SW480 (cell line): ENCODE results near the gene USH1G.
A peak's percentile ranks its signal among the peaks of the same experiment; 100 is the strongest.

Experiments used
- DNase-seq: peaks from one replicate; pipeline ENCODE4 v3.0.0-alpha.2; 2016; ENCODE audit warnings: low spot score

Gene USH1G

DNA sequence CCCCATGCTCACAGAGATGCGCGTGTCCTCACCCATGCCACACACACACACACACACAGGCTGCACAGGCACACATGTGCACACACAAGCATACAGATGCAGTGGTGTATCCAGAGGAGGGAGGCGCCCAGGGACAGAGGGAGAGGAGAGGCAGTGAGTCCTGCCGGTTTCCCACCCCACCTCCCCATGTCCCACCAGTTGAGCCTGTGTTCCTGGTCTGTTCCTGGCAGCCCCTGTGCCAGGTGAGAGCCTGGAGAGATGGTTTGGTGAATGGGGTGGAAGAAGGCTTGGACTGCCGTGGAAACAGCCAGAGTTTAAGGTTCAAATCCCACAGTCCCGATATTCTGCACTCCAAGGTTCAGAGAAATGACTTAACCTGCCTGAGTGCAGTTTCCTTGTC, 19.4 kb downstream of the USH1G start:
- no peak for DNase-seq

DNA sequence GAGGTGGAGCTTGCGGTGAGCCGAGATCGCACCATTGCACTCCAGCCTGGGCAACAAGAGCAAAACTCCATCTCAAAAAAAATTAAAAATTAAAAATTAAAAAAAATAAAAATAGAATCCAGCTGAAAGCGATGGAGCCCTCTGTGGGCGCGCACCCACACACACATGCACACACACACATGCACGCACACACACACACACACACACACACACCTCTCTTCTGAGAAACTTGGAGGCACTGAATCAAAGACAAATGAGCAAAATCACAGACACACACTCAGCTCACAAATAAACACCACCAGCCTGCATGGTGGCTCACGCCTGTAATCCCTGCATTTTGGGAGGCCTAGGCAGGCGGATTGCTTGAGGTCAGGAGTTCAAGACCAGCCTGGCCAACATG, 20.0 kb downstream of the USH1G start:
- no peak for DNase-seq

DNA sequence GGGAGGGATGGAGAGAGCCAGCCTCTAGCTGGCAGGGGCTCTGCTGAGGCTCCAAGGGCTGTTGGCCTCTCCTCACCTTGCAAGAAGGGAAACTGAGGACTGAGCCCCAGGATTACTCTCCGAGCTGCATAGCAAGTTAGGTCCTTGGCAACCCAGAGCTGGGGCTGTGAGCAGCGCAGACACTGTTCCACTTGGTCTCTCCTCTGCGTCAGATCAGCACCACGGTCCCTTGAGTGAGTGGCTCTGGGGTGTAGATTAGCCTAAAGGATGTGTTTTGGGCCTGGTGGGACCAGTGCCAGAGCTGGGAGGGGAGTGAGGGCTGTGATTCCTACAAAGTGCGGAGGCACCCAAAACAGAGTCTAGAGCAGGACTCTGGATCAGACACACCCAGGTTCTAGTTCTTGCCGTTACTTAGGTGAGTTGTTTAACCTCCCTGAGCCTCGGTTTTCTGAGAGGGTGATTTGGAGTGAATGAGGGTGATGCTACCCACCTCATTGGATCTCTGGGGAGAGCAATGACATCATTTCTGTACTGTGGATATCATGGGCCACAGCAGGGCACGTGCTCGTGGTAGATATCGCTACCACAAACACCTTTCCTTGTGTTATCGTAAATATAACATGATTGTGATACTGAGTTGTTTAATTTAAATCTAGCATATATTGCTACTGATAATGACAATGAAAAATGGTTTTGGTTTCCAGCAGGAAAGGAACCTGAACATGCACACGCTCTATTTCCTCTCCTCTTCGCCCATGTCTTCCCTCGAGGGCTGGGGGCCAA, 21.5 kb downstream of the USH1G start:
- DNase-seq = no peak

DNA sequence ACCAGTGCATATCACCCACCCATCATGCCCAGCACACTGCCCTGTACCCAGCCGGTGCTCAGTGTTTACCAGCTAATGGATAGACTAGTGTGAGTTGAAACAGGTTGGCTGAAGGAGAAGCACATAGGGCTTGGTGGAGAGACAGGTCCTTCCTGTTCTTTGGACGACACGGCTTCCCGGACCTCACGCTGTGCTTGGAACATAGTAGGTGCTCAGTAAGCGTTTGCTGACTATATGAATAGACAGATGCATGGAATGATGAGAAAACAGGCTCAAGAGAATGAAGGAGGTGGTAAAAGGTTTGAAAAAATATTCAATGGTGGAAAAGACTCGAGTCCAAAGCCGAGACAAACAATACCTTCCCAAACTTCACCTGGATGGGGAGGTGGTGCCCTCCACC, 22.8 kb downstream of the USH1G start:
- DNase-seq = no peak

DNA sequence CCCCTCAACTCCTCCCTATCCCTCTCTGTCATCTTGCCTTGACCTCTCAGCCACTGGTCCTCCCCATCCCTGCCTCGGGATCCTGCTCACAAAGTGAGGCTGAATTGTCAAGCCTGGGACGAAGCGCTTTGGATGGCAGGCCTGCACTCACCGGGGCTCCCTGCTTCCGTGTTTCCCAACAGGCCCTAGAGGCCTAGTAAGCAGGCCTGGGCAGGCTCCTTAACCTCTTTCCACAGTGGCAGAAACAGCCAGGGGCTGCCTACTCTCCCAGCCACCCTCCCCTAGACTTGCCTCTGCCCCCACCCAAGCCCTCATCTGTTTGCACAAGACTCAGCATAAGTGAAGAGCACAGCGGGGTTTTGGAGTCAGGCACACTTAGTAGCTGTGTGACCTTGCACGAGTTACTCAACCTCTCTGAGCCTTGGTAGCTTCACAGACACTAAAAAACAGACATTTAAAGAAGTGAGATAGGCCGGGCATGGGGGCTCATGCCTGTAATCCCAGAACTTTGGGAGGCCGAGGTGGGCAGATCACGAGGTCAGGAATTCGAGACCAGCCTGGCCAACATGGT, 24.6 kb downstream of the USH1G start:
- no peak for DNase-seq

DNA sequence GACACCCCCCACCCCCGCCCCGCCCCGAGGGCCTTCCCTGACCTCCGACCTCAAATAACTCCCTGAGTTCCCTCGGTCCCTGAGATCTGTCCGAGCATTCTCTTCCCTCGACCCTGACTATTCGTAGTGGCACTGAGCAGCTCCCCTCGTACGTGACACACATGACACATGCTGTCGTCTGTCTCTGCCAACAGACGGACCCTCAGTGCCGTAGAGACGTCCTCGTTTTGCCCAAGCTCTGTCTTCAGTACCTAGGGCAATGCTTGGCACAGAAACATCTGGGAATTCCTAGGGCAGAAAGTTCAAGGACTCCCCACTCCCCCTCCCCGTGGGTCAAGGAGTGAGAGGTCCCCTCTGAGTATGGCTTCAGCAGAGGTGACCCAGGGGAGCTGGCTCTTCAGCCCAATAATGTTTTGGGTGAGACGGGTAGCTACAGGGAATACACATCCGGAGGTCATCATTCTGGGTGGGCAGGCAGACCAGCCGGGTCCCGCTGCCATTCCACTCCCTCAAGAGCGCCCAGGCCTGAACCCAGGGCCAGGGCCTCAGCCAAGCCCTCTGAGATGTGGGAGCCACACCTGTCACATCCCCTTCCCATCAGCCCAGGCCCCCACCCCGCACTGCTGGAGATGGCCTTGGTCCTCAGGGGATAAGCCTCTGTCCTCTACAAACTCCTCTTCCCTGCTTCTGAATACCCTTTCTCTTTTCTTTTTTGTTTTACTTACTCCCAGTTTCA, 29.0 kb downstream of the USH1G start:
- no peak for DNase-seq

DNA sequence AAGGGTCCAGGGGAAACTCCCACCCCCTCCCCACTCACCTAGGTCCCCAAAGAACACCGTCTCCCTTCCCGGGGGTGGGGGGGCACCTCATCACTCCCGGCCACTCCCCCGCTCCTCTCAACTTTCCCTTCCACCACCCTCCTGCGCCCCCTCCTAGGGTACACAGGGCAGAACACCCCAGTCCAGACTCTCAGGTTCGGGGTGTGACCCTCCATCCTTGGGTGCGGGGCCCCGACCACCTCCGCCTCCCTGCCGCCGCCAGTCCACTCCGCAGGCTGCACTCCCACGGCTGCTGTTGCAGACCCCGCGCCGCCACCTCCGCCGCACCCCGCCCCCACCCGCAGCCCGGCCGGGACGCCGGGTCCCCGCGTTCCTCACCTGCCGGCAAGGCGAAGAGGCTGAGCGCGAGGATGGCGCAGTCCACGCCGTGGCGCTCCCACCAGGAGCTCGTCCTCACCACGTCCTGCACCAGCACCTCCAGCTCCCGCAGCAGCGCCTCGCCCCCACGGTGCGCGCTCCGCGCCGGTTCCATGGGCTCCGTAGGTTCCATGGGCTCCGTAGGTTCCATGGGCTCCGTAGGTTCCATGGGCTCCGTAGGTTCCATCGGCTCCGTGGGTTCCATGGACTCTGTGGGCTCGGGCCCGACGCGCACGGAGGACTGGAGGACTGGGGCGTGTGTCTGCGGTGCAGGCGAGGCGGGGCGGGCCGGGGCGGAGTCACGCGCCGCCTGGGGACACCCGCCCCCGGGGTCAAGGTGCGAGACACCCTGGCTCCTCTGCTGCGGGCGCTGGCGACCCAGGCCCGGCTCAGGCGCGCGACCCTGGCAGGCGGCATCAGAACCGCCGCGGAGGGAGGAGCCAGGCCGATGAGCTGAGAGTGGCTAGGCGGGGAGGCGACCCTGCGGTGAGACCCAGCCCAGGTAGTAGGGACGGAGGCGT, 29.8 kb downstream of the USH1G start, which contains the start of gene FADS6:
TSS of gene FADS6 (minus strand) at position 660 of the 938 bp plus-strand sequence. CDS start at position 622, 38 bp downstream.
- no peak for DNase-seq

DNA sequence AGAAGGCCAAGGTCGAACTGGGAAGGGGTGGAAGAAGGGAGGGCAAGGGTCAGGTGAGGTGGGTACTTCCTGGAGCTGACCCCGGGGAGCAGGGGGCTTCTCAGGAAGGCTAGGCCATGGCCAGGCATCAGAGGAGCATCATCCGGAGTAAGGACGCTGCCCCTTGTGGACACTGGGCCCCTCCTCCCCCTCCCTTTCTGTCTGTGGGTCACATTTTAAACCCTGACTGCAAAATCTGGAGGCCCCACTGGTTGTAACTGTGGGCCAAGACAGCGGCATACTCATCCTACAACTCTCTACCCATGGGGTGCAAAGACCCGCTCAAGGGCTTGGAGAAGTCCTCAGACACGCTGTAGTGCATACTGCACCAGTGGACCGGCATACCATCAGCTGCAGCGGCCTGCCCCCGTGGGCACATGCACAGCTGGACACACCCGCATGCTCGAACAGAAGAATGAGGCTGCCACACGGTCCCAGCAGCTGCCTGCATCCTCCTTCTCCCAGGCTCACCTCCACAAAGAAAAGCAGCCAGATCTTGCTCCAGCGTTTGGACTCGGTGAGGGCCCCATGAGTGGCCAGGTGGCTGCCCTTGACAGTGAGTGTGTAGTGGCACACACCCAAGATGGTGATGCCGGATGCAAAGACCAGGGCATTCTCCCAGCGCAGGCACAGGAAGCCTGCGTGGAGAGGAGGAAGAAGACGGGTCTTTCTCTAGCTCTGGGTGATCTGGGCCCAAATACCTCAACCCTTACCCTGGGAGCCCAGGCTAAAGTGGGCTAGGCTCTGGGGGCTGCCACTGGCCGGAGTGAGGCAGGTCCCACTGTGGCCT, 30.8 kb downstream of the USH1G start:
- no peak for DNase-seq

DNA sequence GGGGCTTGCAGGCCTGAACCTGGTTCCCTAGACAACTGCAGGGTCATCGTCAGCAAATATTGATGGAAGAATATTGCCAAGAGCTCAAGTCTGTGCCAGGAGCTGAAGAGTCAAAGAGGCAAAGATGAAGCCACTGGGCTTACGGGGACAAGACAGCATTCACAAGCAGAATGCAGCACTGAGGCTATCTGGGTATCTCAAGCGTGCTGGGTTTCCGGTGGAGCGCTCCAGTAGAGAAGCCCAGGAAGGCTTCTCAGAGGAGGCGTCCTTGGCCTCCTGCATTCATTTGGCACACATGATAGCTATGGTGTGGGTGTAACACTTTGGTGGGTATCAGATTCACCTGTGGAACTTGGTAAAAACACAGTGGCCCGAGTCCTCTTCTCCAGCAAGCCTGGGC, 32.5 kb downstream of the USH1G start:
- no peak for DNase-seq

DNA sequence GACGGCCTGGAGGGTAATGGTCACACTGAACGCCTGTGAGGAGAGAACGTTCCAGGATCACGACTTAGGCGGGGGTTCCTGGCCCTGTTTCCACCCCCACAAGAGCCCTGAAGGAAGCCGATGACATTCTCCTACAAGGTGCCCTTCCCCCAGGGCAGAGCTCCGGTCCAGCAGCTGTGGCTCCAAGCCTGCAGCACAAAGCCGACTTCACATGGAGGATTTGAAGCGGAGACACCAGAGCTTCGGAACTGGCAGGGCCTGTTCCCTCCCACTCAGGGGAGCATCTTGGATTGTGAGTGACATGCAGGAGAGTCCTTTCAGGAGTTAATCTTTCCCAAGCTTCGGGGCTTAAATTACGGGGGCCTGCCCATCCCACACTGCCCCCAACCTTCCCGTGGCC, 34.6 kb downstream of the USH1G start:
- no peak for DNase-seq

DNA sequence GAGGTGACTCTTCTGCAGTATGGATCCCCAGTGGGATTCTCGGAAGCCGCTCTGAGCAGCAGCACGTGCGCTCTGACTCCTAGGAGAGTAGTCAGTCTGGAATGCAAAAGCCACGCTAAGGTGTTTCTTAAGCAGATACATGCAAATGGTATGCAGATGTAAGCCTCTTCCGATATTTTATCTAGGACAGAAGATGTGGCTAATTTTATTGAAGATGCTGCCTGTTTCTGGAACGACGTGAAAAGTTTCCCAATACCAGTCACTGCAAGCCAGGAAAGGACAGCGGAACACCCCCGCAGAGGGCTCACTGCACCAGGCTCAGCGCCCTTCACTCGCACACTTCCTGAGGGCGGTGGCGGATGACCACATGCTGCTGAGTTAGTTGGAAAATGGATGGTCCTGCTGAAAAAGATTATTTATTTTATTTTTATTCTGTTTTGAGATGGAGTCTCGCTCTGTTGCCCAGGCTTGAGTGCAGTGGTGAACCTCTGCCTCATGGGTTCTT, 39.8 kb downstream of the USH1G start:
- DNase-seq = no peak

DNA sequence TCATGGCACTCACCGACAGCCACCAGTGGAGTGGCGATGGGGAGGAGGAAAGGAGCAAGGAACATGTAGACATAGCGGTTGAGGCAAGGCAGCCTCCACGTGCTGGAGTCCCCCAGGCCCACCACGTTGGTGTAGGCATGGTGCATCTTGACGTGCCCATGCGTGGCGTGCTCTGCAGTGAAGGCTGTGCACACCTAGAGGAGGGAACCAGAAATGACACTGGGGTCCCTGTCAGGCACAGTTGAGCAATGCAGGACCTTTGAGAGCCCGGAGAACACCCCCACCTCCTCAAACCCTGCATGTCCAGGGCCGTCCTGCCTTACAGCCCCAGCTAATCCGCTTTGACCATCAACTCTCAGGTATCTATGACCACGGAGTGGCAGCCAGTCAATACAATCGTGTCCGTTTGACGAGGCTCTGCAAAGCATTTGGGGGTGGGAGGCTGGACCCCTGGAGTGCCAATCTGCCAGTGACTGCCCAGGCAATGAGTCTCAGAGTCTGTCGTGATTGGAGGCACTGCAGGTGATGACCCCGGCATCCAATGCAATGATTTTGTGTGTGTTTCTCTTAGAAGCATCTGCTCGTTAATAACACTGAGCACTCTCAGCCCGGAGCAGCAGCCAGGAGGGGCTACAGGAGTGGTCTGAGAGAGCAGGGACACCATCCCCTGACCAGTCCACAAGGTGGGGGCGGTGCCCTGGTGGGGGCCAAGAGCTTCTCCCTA, 40.4 kb downstream of the USH1G start:
- no peak for DNase-seq

DNA sequence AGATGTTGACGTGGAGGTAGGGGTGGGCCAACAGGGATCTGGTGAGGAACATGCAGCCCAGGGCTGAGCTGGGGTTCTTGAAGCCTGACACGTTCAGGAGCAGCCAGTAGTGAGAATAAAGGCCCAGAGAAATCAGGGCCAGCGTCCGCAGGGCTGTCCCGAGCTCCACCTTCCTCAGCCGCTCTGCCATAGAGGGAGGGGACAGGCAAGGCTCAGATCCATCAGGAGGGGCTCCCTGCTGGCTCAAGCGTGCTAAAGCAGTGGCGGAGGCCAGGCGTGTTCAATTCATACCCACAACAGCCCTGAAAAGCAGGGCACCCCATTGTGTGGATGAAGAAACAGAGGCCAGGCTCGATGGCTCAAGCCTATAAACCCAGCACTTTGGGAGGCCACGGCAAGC, 42.0 kb downstream of the USH1G start:
- no peak for DNase-seq

DNA sequence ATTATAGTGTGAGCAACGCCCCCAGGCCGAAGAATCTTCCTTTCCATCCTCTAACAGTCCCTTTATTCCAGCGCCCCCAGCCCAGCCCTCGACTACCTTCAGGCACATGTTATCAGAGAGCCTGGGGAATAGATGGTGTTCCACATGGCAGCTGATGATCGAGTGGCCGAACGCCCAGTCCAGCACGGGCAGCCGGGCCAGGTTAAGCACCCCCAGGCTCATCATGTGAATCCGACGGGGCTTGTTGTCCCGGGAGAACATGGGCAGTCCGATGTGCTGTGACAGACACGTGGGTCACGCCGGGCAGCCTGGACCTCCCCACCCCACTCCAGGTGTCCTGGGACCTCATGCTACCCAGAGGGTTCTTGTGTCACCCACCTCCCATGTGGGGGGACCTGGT, 43.7 kb downstream of the USH1G start:
- DNase-seq = no peak

DNA sequence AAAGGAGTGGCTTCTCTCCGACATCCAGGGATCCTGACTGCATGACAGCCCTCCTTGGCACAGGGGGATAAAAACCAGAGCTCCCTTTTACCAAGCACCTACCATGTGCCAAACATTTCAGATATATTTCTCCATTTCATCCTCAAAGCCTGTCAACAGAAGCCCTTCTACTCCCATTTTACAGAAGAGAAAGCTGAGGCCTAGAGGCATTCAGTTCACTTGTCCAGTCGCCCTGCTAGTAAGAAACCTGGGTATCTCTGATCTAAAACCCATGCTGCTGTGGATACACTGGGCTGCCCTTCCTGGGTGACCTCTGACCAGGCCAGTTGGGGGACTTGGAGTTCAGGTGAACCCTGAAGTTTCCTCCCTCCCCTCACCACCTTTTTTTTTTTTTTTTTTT, 44.4 kb downstream of the USH1G start:
- DNase-seq = no peak

DNA sequence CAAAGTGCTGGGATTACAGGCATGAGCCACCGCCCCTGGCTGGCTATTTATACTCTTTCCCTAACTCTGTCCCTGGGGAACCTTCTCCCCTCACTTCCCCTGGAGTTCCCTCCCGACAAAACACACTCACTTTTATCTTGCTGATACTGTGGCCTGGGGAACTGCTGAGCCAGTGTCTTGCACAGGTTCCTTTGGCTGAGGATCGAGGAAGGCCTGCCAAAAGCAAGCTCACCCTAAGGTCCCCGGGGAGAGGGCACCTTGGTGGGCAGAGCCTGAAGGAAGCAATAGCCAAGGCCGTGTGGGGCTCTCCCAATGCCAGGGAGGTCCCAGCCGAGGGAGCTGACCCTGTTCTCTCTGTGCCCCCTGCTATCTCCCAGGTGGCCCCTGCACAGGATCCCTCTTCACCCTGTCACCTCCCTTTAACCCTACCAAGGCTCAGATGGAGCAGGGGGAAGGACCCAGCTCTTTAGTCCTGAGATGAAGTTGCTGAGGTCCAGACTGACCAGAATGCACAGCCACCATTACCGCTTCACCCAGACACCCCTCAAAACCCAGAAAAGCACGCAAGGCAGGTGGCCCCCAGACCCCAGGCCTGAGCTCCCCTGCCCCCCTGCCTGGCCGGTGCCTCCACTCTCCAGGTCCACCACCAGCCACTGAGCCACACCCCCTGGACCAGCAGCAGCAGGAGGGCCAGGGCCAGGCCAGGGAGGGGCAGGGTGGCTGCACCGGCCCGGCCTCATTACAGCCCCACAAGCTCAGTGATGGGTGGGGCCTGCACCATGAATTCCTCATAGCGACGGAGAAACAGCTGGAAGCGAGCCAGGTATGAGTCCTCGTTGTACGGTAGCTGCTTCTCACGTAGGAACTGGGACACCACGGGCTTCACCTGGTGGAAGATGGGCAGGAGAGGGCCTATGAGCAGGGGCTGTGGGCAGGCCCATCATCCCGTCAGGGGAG, 45.2 kb downstream of the USH1G start:
- DNase-seq = peak; percentile 79

DNA sequence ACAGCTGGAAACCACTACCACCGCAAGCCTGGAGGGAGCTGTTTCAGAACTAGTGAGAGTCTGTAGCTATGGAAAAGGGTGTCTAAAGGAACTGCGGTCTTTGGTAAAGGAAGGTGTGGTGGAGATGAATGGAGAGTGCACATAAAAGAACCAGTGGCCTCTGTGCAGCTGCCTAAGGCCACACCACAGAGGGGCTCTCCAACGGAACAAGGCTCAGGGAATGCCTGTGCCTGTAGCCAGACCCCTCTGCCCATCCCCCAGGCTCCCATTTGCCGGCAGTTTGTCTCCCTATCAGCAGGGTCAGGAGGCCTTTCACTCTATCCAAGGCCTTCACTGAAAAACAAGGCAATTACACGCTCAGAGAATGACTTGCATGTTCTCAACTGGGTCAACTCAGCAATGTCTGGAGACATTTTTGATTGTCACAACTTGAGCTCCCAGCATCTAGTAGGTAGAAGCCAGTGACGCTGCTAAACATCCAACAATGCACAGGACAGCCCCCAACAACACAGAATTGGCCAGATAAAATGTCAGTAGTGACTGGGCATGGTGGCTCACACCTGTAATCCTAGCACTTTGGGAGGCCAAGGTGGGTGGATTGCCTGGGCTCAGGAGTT, 47.0 kb downstream of the USH1G start:
- peak; percentile 21 for DNase-seq

DNA sequence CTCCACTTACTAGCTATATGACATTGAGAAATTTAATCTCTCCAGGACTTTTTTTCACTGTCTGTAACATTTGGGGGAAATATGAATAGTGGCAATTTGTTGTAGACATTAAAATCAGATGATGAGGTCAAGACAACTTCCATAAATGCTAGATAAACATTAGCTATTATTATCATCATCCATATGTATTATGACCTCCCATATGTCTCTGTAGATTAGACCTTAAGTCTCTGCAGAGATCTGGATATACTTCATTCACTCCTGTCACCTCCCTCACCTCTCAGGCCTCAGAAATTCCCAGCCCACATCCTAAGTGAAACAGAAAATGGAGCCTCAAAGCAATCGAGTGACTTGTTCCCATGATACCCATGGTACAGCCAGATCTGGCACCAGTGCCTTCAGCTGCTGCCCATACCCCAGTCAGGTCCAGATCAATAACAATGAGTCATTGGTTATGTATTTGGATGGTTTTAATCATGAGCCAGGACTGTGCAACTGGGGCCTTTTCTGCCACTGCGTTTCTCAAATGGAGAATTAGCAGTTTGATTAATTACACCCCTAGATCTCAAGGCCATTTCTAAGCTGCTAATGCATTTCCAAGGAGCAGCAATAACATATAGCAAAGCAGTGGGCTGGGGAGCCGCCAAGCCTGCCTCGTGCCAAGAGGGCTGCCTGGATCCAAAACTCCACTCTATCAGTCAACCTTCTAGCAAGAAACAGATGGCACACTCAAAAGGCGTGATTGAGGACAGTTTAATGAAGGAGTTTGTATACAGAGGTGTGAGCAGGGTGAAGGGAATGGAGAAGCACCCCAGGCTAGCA, 47.7 kb downstream of the USH1G start:
- DNase-seq = no peak
